B cell (primary cell): Measurements from ENCODE around the gene IL10.

Source experiments
- EZH2 ChIP-seq: IDR thresholded peaks from 2 replicates; pipeline ENCODE4 v1.6.1; 2012; ENCODE audit warnings: borderline replicate concordance, low read depth, mild to moderate bottlenecking, moderate library complexity, low read length; ENCODE audit not compliant: insufficient read depth, poor library complexity, severe bottlenecking
- TF ChIP-seq, protein P1 (sequence below): fragments of 200-600 bp; IDR thresholded peaks from one replicate; pipeline ENCODE4 v1.8.0; 2022; ENCODE audit warnings: antibody characterized with exemption, mild to moderate bottlenecking

DNA sequence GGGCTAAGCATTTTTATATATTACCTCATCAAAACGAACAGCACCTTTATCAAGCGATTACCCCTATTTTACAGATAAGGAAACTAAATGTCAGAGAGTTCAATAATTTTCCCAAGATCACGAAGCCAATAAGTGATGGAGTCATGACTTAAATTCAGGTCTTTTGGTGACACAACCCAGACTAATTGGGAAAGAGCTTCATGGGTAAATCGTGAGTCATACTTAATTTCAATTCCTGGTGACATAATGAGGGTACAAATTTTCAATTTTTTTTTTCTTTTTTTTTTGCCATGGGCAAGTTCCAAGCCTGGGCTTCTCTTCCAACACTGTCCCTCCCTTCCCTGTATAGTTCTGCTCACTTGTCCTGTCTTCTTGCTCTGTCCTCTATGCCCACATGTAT, 30.1 kb upstream of the IL10 start:
- TF ChIP-seq, protein P1, sequence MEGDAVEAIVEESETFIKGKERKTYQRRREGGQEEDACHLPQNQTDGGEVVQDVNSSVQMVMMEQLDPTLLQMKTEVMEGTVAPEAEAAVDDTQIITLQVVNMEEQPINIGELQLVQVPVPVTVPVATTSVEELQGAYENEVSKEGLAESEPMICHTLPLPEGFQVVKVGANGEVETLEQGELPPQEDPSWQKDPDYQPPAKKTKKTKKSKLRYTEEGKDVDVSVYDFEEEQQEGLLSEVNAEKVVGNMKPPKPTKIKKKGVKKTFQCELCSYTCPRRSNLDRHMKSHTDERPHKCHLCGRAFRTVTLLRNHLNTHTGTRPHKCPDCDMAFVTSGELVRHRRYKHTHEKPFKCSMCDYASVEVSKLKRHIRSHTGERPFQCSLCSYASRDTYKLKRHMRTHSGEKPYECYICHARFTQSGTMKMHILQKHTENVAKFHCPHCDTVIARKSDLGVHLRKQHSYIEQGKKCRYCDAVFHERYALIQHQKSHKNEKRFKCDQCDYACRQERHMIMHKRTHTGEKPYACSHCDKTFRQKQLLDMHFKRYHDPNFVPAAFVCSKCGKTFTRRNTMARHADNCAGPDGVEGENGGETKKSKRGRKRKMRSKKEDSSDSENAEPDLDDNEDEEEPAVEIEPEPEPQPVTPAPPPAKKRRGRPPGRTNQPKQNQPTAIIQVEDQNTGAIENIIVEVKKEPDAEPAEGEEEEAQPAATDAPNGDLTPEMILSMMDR, result no peak
- TF ChIP-seq EZH2, result no peak
